ENCODE data around the gene CCR5.

Gene CCR5

GRCh38 chr3:46409739-46410489 lies 39.2 kb downstream of the CCR5 start:
- DNase-seq, result no peak

- DNase-seq, result no peak
Measured at GRCh38 chr3:46410669-46411068, 39.9 kb downstream of the CCR5 start.

- DNase-seq, result no peak
Measured at GRCh38 chr3:46411271-46411670, 40.5 kb downstream of the CCR5 start.

- no peak for DNase-seq
Measured at GRCh38 chr3:46412786-46413298, 42.1 kb downstream of the CCR5 start.

DNA sequence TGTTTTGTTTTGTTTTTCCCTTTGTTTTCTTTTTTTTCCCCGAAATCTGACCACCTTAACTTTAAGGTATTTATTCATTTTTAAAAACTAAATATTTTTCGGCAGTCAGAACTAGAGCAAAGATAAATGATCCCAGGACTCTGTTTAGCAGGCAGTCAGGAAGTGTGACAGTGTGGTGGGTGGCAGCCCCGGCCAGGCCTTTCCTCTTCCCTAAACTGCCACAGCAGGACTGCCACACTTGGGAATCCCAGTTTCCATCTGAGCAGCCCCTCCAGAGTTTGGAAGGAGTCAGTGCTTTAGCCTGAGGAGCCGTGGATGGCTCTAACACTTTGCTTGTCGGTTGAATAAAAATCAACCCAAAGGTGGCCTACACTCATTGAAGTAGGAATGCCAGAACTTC lies 43.2 kb downstream of the CCR5 start:
- DNase-seq, result no peak

GRCh38 chr3:46414739-46415138 lies 44.0 kb downstream of the CCR5 start:
- no peak for DNase-seq

DNA sequence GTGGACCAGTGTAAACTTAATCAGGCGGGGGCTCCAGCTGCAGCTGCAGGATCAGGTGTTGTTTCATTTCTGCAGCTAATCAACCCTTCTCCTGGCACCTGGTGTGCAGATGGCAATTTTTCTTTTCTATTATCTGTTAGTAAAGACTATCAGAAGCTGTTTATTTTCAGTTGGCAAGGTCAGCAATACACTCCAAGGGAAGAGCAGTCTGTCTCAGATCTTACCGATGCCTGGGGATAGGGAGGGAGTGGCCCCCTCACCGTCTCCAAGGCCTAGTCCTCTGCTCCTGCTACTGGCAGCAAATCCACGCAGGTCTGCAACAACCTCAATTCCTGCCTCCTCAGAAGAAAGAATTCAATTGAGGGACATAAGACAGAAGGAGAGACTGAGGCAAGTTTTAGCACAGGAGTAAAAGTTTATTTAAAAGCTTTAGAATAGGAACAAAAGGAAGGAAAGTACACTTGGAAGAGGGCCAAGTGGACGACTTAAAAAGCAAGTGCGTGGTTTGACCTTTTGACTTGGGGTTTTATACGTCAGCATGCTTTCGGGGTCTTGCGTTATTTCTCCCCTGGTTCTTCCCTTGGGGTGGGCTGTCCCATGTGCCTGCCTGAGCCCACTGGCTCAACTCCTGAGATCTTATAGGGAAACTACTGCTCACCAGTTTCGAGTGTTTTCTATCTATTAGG lies 45.5 kb downstream of the CCR5 start:
- DNase-seq, result peak; percentile 24

- peak; percentile 1 for DNase-seq
Measured at GRCh38 chr3:46416811-46417510, 46.2 kb downstream of the CCR5 start.

DNA sequence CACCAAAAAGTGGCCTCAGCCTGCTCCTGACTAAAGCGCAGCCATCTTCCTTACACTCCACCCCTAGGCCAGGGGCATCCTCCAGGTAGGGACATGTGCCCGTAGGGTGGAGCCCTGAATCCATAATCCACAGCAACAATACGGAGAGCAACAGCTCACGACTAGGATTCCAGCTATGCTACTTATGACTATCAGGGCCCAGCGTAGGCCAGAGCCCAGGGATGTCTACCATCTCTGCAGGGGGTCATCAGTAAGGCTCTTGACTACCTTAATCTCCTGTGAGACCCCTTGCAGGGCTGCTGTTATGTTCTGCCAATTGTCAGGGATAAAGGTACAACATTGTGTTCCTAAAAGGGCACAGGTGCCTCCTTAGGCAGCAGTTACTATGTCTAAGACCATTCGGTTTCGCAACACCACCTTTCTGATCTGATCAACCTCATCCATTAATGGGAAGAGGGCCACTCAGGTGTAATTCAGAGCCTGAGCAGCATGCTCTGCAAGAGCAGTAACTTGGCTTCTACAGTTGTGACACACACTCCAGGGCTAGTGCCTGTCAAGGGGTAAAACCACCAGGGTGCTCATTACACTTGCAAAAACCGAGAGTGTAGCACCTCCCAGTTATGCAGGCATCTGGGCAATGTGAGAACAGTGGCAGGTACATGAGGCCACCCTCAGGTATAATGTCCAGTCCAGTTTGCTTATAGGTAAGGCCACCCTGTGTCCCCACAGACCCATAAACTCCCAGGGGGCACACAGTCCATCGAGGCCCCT lies 47.3 kb downstream of the CCR5 start:
- DNase-seq, result no peak

DNA sequence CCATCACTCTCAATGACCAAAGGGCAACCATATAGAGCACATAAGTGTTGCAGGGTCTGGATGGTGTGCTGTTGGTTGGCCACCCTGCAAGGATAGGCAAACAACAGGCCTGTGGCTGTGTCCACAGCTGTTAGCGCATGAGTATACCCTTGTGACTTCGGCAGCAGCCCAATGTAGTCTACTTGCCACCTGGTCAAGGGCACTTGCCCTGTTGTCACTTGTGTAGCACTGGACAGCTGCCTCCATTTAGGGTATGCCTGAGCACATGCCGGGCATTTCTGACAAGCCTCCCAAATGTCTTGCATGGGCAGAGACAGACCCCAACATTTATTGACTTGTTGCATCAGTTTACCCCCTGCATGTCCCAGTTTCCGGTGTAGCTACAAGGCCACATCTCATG lies 49.1 kb downstream of the CCR5 start:
- no peak for DNase-seq

GRCh38 chr3:46420931-46421330 lies 50.2 kb downstream of the CCR5 start:
- no peak for DNase-seq

DNA sequence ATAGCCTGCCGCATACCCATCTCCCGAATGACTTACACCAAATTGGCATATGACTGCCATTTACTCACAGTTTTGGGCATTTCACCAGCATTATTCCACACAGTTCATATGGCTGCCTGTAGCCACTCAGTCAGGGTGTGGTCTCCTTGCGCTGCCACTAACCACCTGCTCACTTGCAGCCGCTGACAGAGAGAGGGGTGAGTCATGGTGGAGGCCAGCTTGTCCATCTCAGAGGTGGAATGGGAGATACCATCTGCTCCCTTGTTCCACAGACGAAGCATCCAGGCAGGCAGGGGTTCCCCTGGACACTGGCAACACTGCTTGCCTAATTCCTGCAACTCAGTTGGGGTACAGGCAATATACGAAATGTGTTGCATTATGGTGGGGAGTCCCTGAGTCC lies 51.9 kb downstream of the CCR5 start:
- no peak for DNase-seq

GRCh38 chr3:46423588-46423987 lies 52.8 kb downstream of the CCR5 start:
- DNase-seq, result no peak

All from NCI-H1092 treated with DMSO at 0.1 percent for 48 hours (cell line).